GM19438 (cell line): Measurements from ENCODE around the gene TGM1.
A peak's percentile ranks its signal among the peaks of the same experiment; 100 is the strongest.

Source experiments
- ATAC-seq: cut with Tn5 transposase; IDR thresholded peaks from one replicate; pipeline ENCODE4 v1.9.1; 2021; ENCODE audit warnings: low read depth; ENCODE audit not compliant: unreplicated experiment

The TGM1 gene

GRCh38 chr14:24293525-24293924, 30.5 kb upstream of the TGM1 start:
- ATAC-seq: no peak

GRCh38 chr14:24292118-24292807, 29.3 kb upstream of the TGM1 start:
- no peak for ATAC-seq

- ATAC-seq: no peak
Measured at GRCh38 chr14:24291446-24292117, 28.6 kb upstream of the TGM1 start.

GRCh38 chr14:24290746-24291145, 27.8 kb upstream of the TGM1 start:
- ATAC-seq: no peak

GRCh38 chr14:24289649-24290280, 26.8 kb upstream of the TGM1 start:
- ATAC-seq: peak; percentile 61

GRCh38 chr14:24286996-24287395, 24.0 kb upstream of the TGM1 start:
- no peak for ATAC-seq

GRCh38 chr14:24285351-24285750, 22.4 kb upstream of the TGM1 start:
- no peak for ATAC-seq

- no peak for ATAC-seq
Measured at GRCh38 chr14:24284501-24285035, 21.6 kb upstream of the TGM1 start.

GRCh38 chr14:24283796-24284460, 21.0 kb upstream of the TGM1 start:
- no peak for ATAC-seq

- no peak for ATAC-seq
Measured at GRCh38 chr14:24282736-24283135, 19.8 kb upstream of the TGM1 start.

- no peak for ATAC-seq
Measured at GRCh38 chr14:24281636-24282035, 18.7 kb upstream of the TGM1 start.

- no peak for ATAC-seq
Measured at GRCh38 chr14:24280797-24281460, 18.0 kb upstream of the TGM1 start.

GRCh38 chr14:24279301-24280186, 16.6 kb upstream of the TGM1 start:
- no peak for ATAC-seq

GRCh38 chr14:24278424-24278823, 15.4 kb upstream of the TGM1 start:
- no peak for ATAC-seq

GRCh38 chr14:24277606-24278321, 14.8 kb upstream of the TGM1 start:
- ATAC-seq: no peak

- no peak for ATAC-seq
Measured at GRCh38 chr14:24277071-24277470, 14.1 kb upstream of the TGM1 start.

- ATAC-seq: peak; percentile 38
Measured at GRCh38 chr14:24274101-24274543, 11.1 kb upstream of the TGM1 start.

GRCh38 chr14:24273422-24273998, 10.5 kb upstream of the TGM1 start:
- no peak for ATAC-seq
